Stimulated activated CD4-positive, alpha-beta T cell treated with anti-CD3 and anti-CD28 coated beads, TNF-alpha, amount 100 ng/mL, for 1 hour (primary cell): Measurements from ENCODE around the gene ACVR2B.
A peak's percentile ranks its signal among the peaks of the same experiment; 100 is the strongest.
"Not testable (repeated sequence)": the region's sequence is repeated elsewhere in the genome, so short reads cannot be mapped to it uniquely, and the experiment has no call there.

Source experiments
- DNase-seq, 3 donors: peaks; one replicate each; pipeline ENCODE4 v3.0.0-alpha.2; 2020; ENCODE audit warnings: low read depth in 3 of 3, low spot score in 1 of 3

ACVR2B gene

DNA sequence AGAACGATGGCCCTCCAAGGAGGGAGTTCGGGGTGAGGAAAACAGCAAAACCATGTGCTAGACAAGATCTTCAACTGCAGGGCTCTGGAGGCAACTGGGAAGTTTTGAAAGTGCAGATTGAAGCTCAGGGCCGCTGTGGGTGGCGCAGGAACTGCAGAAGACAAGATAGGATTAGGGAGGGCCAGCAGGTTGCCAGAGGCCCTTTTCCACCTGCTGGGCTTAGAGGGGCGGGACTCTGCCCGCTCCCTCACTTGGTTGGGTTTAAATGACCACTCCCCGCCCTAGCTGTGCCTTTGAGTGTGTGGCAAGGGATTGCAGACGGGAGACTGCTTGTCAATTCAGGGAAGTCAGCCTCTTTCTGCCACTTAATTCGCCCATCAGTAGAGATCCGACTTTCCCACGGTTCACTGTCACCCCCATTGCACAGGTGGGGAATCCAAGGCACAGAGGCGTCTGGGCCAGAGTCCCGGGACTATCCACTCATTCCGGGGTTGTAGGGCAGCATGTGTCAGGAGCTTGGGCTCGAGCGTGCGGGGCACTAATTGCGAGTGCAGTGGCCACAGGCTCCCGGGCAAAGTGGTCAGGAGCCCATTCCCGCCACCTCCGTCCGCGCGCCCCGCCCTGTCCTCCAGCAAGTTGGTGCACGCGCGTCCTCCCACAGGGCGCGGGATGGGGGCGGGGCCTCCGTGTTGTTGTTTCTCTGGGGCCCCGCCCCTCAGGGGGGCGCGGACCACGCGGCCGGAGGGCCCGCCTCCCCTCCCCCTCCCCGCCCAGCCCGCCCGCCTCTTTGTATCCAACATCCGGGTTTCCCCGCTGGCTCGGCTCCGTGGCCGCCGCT, at the start of gene ACVR2B:
ACVR2B (plus strand) TSS at position 816 of the 838 bp plus-strand sequence. CDS start 433 bp downstream, outside the sequence.
- peak; percentile 8 to 62 (median 44) for DNase-seq

GRCh38 chr3:38404286-38404685, 49.4 kb upstream of the ACVR2B start:
- no peak for DNase-seq

- DNase-seq = no peak
These were observed 42.1 kb upstream of the ACVR2B start for GRCh38 chr3:38411591-38411990.

DNA sequence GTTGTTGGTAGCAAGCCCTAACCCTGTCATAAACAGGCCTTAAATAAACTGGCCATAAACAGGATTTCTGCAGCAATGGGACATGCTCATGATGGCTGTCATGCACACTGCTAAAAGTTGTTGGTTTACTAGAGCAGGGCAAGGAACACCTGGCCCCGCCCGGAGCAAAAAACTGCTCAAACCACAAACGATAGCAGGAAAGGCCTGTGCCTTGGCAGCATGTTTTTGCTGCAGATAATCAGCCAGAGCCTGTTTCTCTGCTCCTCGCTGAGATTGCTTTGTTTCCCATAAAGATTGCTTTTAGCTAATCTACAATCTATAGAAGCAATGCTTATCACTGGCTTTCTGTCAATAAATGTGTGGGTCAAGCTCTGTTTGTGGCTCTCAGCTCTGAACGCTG, 32.9 kb upstream of the ACVR2B start:
- not testable (repeated sequence) for DNase-seq

DNA sequence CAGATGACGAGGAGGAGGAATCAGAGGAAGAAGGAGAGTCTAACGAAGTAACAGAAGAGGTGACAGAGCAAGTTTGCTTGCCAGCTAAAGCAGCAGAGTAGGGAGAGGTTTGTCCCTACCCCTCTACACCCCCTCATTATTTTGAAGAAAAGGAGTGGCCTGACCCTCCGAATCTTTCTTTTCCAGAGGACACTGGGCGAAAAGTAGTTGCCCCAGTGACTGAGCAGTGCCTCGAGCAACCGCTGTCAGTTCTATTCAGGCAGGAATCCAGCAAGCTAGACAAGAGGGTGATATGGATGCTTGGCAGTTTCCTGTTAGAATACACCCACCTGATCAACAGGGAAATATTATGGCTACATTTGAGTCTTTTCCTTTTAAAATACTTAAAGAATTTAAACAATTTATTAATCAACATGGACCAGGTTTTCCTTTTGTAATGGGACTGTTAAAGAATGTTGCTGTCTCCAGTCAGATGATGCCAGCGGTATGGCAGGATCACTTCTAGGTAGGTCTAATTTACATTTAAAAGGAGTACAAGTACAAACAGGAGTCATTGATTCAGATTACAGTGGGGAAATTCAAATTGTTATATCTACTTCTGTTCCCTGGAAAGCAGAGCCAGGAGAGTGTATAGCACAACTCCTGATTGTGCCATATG, 31.9 kb upstream of the ACVR2B start:
- no peak for DNase-seq

DNA sequence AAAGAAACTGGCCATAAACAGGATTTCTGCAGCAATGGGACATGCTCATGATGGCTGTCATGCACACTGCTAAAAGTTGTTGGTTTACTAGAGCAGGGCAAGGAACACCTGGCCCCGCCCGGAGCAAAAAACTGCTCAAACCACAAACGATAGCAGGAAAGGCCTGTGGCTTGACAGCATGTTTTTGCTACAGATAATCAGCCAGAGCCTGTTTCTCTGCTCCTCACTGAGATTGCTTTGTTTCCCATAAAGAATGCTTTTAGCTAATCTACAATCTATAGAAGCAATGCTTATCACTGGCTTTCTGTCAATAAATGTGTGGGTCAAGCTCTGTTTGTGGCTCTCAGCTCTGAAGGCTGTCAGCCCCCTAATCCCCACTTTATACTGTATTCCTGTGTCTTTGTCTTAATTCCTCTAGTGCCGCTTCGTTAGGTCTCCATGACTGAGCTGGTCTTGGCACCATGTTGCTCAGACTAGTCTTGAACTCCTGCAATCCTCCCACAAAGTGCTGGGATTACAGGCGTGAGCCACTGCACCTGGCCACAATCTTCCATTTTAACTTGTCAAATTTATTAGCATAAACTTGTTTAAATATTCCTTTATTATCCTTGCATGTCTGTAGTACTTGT, 26.8 kb upstream of the ACVR2B start:
- DNase-seq = not testable (repeated sequence)

DNA sequence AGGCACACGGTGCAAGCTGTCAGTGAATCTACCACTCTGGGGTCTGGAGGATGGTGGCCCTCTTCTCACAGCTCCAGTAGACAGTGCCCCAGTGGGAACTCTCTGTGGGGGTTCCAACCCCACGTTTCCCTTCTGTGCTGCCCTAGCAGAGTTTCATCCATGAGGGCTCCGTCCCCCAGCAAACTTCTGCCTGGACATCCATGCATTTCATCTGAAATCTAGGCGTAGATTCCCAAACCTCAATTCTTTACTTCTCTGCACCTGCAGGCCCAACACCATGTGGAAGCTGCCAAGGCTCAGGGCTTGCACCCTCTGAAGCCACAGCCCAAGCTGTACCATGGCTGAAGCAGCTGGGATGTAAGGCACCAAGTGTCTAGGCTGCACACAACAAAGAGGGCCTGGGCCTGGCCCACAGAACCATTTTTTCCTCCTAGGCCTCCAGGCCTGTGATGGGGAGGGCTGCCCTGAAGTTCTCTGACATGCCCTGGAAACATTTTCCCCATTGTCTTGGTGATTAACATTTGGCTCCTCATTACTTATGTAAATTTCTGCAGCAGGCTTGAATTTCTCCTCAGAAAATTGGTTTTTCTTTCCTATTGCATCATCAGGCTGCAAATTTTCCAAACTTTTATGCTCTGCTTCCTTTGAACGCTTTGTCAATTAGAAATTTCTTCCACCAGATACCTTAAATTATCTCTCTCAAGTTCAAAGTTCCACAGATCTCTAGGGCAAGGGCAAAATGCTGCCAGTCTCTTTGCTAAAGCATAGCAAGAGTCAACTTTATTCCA, 20.6 kb upstream of the ACVR2B start:
- DNase-seq = not testable (repeated sequence)

DNA sequence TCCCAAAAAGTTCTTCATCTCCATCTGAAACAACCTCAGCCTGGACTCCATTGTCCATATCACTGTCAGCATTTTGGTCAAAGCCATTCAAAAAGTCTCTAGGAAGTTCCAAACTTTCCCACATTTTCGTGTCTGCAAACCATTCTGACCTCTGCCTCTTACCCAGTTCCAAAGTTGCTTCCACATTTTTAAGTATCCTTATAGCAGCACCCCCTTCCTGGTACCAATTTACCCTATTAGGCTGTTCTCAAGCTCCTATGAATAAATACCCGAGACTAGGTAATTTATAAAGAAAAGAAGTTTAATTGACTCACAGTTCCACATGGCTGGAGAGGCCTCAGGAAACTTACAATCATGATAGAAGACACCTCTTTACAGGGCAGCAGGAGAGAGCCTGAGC, 20.0 kb upstream of the ACVR2B start:
- not testable (repeated sequence) for DNase-seq

DNA sequence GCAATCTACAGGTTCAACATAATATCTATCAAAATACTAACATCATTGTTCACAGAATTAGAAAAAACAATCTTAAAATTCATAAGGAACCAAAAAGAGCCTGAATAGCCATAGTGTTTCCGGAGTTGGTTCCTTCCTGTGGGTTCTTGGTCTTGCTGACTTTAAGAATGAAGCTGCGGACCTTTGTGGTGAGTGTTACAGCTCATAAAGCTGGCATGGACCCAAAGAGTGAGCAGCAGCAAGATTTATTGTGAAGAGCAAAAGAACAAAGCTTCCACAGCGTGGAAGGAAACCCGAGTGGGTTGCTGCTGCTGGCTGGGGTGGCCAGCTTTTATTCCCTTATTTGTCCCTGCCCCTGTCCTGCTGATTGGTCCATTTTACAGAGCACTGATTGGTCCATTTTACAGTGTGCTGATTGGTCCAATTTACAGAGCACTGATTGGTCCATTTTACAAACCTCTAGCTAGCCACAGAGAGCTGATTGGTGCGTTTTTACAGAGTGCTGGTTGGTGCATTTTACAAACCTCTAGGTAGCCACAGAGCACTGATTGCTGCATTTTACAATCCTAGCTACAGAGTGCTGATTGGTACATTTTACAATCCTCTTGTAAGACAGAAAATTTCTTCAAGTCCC, 15.1 kb upstream of the ACVR2B start:
- not testable (repeated sequence) for DNase-seq

- DNase-seq = not testable (repeated sequence)
These were observed 10.5 kb upstream of the ACVR2B start for GRCh38 chr3:38443205-38443604.

GRCh38 chr3:38446085-38446686, 7.5 kb upstream of the ACVR2B start:
- DNase-seq = no peak

- no peak for DNase-seq
These were observed 6.9 kb upstream of the ACVR2B start for GRCh38 chr3:38446812-38447211.

DNA sequence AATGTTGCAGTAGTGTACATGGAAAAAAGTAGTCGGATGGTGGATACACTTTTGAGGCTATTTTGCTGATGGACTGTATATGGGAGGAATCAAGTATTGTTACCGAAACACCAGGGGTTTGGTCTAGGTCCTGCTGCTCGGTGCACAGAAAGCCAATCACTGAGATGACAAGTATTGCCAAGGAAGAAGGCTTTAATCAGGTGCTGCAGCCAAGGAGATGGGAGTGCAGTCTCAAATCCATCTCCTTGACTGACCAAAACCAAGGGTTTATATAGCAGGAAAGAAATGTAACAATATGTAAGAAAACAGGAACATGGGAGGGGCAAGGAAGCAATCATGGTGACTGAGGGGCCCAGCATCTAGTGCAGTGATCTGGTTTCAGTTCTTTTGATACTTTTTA, 2.8 kb upstream of the ACVR2B start:
- no peak for DNase-seq

- DNase-seq = no peak
These were observed 155 bp downstream of the ACVR2B start for GRCh38 chr3:38453913-38454177.

DNA sequence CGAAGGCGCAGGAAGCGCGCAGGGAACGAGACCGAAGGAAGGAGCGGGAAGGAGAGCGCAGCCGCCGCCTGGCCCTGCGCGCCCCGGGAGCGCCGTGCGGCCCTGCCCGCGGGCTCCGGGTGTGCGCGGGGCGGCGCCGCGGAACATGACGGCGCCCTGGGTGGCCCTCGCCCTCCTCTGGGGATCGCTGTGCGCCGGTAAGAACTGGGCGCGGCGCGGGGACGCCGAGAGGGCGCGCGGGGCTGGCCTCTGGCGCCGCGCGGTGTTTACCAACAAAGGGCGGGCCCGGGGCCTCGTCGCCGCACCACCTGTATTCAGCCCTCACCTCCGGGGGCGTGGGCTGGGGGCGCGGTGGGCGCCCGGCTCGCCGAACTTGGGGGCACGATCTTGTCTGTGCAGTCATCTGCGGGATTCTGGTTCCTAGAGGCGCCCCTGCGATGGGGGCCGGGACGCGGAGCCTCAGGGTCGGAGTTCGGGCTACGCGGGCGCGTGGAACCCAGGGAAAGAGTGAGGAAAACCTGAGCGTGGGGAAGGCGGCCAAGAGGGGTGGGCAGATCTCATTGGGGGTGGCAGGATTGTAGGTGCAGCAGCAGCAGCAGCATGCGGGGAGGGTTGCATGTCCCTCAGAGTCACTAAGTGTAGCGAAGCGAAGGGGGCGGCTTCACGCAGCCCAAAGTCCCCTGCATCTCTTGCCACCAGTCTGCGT, 641 bp downstream of the ACVR2B start:
- peak in 1 of 3 donors; percentile 8 for DNase-seq

DNA sequence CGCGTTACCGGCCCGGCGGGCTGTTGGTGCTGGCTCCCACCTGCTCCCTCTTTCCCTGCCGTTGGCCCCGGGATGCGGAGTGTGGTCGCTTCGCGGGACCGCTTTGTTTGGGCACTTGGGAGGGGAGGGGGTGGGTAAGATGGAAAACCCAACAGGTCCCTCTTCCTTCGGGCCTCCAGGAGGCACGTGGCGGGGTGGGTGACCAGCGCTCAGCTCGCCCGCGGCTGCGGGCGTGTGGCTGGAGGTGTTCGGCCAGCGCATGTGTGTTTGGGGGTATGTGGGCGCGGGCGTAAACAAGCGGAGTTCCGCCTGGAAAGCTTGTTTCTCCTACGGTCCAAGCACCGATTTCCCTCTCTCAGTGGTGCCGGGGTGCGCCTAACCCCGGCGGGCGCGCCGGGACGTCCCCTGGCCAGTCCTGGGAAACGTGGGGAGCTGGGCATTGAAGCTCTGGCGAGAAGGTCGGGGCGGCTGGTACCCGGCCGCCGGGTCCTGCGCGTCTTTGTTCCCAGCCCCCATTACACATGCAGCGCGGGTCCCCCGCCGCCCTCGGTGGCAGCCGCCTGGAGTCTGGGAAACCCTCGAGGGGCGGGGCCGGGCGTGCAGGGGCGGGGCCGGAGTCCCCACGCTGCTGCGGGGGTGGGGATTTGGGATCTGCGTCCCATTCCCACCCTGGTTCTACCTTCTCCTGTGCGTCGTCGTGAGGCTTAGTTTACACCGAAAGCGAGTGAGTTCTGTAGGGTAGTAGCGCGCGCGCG, 1.4 kb downstream of the ACVR2B start:
- peak in 1 of 3 donors; percentile 25 for DNase-seq

DNA sequence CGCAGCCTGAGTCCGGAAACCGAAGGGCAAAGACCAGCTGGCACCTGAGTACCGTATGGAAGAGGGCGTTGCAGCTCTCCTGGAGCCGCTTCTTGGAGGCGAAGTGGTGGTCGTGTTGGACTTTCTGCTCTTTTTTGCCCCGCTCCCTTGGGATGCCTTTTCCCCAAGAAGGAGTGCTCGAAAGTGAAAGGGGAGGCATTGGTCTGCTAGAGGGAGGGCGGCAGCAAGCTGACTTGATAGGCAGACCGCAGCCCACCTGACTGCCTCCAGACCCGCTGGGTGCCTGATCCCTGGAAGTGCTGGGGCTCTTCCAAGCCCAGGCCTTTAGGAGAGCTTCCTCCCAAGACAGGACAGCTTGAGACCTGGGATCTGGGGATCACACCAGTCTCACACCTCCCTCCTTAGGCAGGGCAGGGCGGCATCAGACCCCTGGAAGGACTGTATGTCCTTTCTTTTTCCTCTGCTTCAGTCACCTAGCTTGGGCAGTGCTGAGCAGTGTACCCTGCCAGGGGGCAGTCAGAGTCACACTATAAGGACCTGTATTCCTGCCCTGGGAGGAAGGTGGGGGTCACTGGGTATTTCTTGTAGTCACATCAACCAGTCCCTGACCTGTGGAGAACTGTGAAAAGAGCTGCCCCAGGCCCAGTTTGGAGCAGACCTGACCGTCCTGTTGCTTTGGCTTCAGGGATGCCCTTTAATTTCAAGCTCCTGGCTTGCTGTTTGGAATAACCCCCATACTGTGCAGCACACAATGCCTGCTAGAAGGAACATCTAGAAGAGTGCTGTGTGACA, 2.1 kb downstream of the ACVR2B start:
- no peak for DNase-seq
